DOHH2 (cell line): Measurements from ENCODE around the gene SIRT2.
A peak's percentile ranks its signal among the peaks of the same experiment; 100 is the strongest.

Experiments used
- H3F3A ChIP-seq: fragments of 200-600 bp; sonication (generic), shearing (Covaris generic); 2 replicates; pipeline ENCODE4 v1.6.0; 2016; ENCODE audit warnings: antibody characterized with exemption, mild to moderate bottlenecking; ENCODE audit not compliant: control insufficient read depth, insufficient read depth
- H3K27ac ChIP-seq: fragments of 200-600 bp; sonication (generic); 2 replicates; pipeline ENCODE4 v1.5.1; 2014; ENCODE audit warnings: low read depth, mild to moderate bottlenecking, low read length, moderate library complexity
- H3K27me3 ChIP-seq: fragments of 200-600 bp; sonication (generic); 2 replicates; pipeline ENCODE4 v1.6.1; 2014; ENCODE audit warnings: mild to moderate bottlenecking, low read length, mixed read lengths; ENCODE audit not compliant: control insufficient read depth
- H3K36me3 ChIP-seq: fragments of 200-600 bp; sonication (generic); 2 replicates; pipeline ENCODE4 v1.6.1; 2014; ENCODE audit warnings: mild to moderate bottlenecking, low read length, moderate library complexity, mixed read lengths; ENCODE audit not compliant: control insufficient read depth
- H3K4me1 ChIP-seq: fragments of 200-600 bp; sonication (generic); 2 replicates; pipeline ENCODE4 v1.6.1; 2014; ENCODE audit warnings: mild to moderate bottlenecking, low read length, mixed read lengths; ENCODE audit not compliant: control insufficient read depth
- H3K4me2 ChIP-seq: fragments of 200-600 bp; sonication (generic); 2 replicates; pipeline ENCODE4 v1.6.0; 2014; ENCODE audit warnings: mild to moderate bottlenecking, low read length, moderate library complexity
- H3K4me3 ChIP-seq: fragments of 200-600 bp; sonication (generic); 2 replicates; pipeline ENCODE4 v1.5.1; 2014; ENCODE audit warnings: mild to moderate bottlenecking, low read length, mixed read lengths
- H3K79me2 ChIP-seq: fragments of 200-600 bp; sonication (generic); 2 replicates; pipeline ENCODE4 v1.6.1; 2014; ENCODE audit warnings: mild to moderate bottlenecking, low read length, mixed read lengths; ENCODE audit not compliant: control insufficient read depth
- H3K9me2 ChIP-seq: fragments of 200-600 bp; sonication (generic); replicated peaks from 2 replicates; pipeline ENCODE4 v1.6.1; 2014; ENCODE audit warnings: mild to moderate bottlenecking, low read length, mixed read lengths; ENCODE audit not compliant: control insufficient read depth
- H3K9me3 ChIP-seq: fragments of 200-600 bp; sonication (generic); 2 replicates; pipeline ENCODE4 v1.6.1; 2014; ENCODE audit warnings: antibody characterized with exemption, low read length, mixed read lengths; ENCODE audit not compliant: control insufficient read depth, insufficient read depth
- H4K20me1 ChIP-seq: fragments of 200-600 bp; sonication (generic); 2 replicates; pipeline ENCODE4 v1.6.0; 2014; ENCODE audit warnings: low read depth, mild to moderate bottlenecking, antibody characterized with exemption, low read length, moderate library complexity; ENCODE audit not compliant: control insufficient read depth, insufficient read depth
- EZH2phosphoT487 ChIP-seq: fragments of 200-600 bp; sonication (generic); IDR thresholded peaks from 2 replicates; pipeline ENCODE4 v1.6.1; 2017; ENCODE audit warnings: borderline replicate concordance, mild to moderate bottlenecking, antibody characterized with exemption, low read length, moderate library complexity, mixed read lengths
- TF ChIP-seq, protein P1 (sequence below): fragments of 200-600 bp; sonication (generic); IDR thresholded peaks from one replicate; pipeline ENCODE4 v1.5.1; 2014; ENCODE audit warnings: antibody characterized with exemption, mild to moderate bottlenecking, low read depth, low read length; ENCODE audit not compliant: poor library complexity, severe bottlenecking

The SIRT2 gene

GRCh38 chr19:38880076-38880881, 19.1 kb downstream of the SIRT2 start:
- peaks cover 6% of the 10 kb centered on the region; the same call in 1 of the 2 replicates for H3F3A ChIP-seq
- no peaks in the 10 kb centered on the region for H3K9me2 ChIP-seq
- H4K20me1 ChIP-seq, result no peaks in the 10 kb centered on the region
- H3K9me3 ChIP-seq, result no peaks in the 10 kb centered on the region
- H3K4me3 ChIP-seq, result no peak overlapping the region
- no peak overlapping the region for H3K27ac ChIP-seq
- H3K79me2 ChIP-seq, result peaks cover 11% of the 10 kb centered on the region
- H3K36me3 ChIP-seq, result peaks cover 5% of the 10 kb centered on the region; the same call in 1 of the 2 replicates
- no peak overlapping the region for H3K4me2 ChIP-seq
- H3K27me3 ChIP-seq, result no peaks in the 10 kb centered on the region
- TF ChIP-seq, protein P1, sequence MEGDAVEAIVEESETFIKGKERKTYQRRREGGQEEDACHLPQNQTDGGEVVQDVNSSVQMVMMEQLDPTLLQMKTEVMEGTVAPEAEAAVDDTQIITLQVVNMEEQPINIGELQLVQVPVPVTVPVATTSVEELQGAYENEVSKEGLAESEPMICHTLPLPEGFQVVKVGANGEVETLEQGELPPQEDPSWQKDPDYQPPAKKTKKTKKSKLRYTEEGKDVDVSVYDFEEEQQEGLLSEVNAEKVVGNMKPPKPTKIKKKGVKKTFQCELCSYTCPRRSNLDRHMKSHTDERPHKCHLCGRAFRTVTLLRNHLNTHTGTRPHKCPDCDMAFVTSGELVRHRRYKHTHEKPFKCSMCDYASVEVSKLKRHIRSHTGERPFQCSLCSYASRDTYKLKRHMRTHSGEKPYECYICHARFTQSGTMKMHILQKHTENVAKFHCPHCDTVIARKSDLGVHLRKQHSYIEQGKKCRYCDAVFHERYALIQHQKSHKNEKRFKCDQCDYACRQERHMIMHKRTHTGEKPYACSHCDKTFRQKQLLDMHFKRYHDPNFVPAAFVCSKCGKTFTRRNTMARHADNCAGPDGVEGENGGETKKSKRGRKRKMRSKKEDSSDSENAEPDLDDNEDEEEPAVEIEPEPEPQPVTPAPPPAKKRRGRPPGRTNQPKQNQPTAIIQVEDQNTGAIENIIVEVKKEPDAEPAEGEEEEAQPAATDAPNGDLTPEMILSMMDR, result no peak
- no peak for TF ChIP-seq EZH2phosphoT487
- H3K4me1 ChIP-seq, result peaks cover 28% of the 10 kb centered on the region

DNA sequence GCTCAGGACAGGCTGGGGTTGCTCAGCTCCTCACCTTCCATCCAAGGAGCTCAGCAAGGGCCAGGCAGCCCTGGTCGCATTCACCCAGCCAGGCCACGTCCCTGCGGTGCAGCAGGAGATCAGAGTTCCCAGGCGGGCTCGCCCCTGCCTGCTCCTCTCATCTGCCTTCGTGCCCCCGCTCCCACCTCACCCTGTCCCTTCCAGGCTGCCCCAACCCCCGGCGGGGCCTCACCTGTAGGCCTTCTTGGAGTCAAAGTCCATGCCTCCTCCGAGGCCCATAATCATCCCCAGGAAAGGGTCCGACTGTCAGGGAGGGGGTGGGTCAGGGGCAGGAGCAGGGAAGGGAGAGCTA, 20.0 kb downstream of the SIRT2 start:
- H3K4me1 ChIP-seq, result peaks cover 28% of the 10 kb centered on the region
- no peak overlapping the region for H3K27ac ChIP-seq
- no peaks in the 10 kb centered on the region for H4K20me1 ChIP-seq
- no peaks in the 10 kb centered on the region for H3K27me3 ChIP-seq
- H3K4me2 ChIP-seq, result peak overlapping the region; percentile 85
- no peaks in the 10 kb centered on the region for H3K9me3 ChIP-seq
- peak overlapping the region; percentile 82; the same call in 1 of the 2 replicates for H3K4me3 ChIP-seq
- peaks cover 11% of the 10 kb centered on the region for H3K79me2 ChIP-seq
- TF ChIP-seq, protein P1, result no peak
- no peak for TF ChIP-seq EZH2phosphoT487
- H3K36me3 ChIP-seq, result peaks cover 5% of the 10 kb centered on the region; the same call in 1 of the 2 replicates
- H3K9me2 ChIP-seq, result no peaks in the 10 kb centered on the region
- H3F3A ChIP-seq, result peaks cover 6% of the 10 kb centered on the region; the same call in 1 of the 2 replicates

- Histone ChIP-seq H3K4me2 (peak overlapping the region; percentile 85), H3K27me3 (no peaks in the 10 kb centered on the region), H3K36me3 (peaks cover 5% of the 10 kb centered on the region; the same call in 1 of the 2 replicates), H3K27ac (peak overlapping the region; percentile 71), H3K9me3 (no peaks in the 10 kb centered on the region), H3F3A (peaks cover 6% of the 10 kb centered on the region; the same call in 1 of the 2 replicates), H3K4me3 (peak overlapping the region; percentile 82), H3K4me1 (peaks cover 28% of the 10 kb centered on the region), H3K9me2 (no peaks in the 10 kb centered on the region), H4K20me1 (no peaks in the 10 kb centered on the region), H3K79me2 (peaks cover 11% of the 10 kb centered on the region)
- TF ChIP-seq EZH2phosphoT487, result no peak
- TF ChIP-seq, protein P1, result peak; percentile 30
These were observed 20.6 kb downstream of the SIRT2 start for GRCh38 chr19:38878575-38879399.
